Panc1 (cell line): ENCODE data around the gene PARP8. TPM values are rescaled to one million over a fixed set of nuclear protein-coding genes. Genes with fewer than 3 reads are reported as not detected.

Experiments
- ATAC-seq: fragments of 200-7000 bp; cut with Tn5 transposase; 2 replicates; pipeline ENCODE4 v1.9.1; 2020; ENCODE audit warnings: mild to moderate bottlenecking, moderate library complexity
- BruUV-seq: library from RNA; stranded (reverse); fragments of 400-500 nt; replicated peaks from 2 replicates; lab custom pipeline; 2021; lab: Mats Ljungman, UMichigan
- CTCF ChIA-PET: fragments of 300-600 bp; sonication (Branson Sonifier 250); formaldehyde crosslinking; loops from one replicate; lab custom pipeline; 2022; ENCODE audit warnings: antibody characterized with exemption; lab: Charles Lee
- POLR2A ChIA-PET: fragments of 300-600 bp; sonication (Branson Sonifier 250); formaldehyde crosslinking; loops from one replicate; lab custom pipeline; 2022; ENCODE audit warnings: antibody characterized with exemption; lab: Charles Lee
- DNase-seq: peaks from one replicate; pipeline ENCODE4 v3.0.0-alpha.2; 2010; ENCODE audit warnings: low read depth, low spot score
- H3K27ac ChIP-seq: 2 replicates; pipeline ENCODE4 v1.5.1; 2011; ENCODE audit warnings: mild to moderate bottlenecking, low read length, inconsistent platforms
- H3K27me3 ChIP-seq: fragments of 200-500 bp; sonication (Bioruptor generic); 2 replicates; pipeline ENCODE4 v1.6.0; 2014; ENCODE audit warnings: low read length, inconsistent platforms; ENCODE audit not compliant: control insufficient read depth, insufficient read depth
- H3K36me3 ChIP-seq: fragments of 200-500 bp; sonication (Bioruptor generic); 2 replicates; pipeline ENCODE4 v1.5.1; 2014; ENCODE audit warnings: inconsistent platforms, mild to moderate bottlenecking, low read length, moderate library complexity; ENCODE audit not compliant: control insufficient read depth, insufficient read depth
- H3K4me1 ChIP-seq: 2 replicates; pipeline ENCODE4 v1.5.1; 2011; ENCODE audit warnings: inconsistent platforms, mild to moderate bottlenecking, low read length, moderate library complexity; ENCODE audit not compliant: control insufficient read depth, insufficient read depth
- H3K4me3 ChIP-seq, 2 experiments: 2 replicates each; pipeline ENCODE4 v1.5.1; 2011 to 2012; ENCODE audit warnings: low read depth in 2 of 2, low read length in 2 of 2, mild to moderate bottlenecking in 2 of 2, inconsistent platforms in 1 of 2, moderate library complexity in 1 of 2
- H3K9me3 ChIP-seq: fragments of 200-500 bp; sonication (Bioruptor generic); 2 replicates; pipeline ENCODE4 v1.5.1; 2014; ENCODE audit warnings: low read depth, mild to moderate bottlenecking, inconsistent platforms, low read length, moderate library complexity; ENCODE audit not compliant: control insufficient read depth, insufficient read depth
- POLR2AphosphoS5 ChIP-seq: IDR thresholded peaks from 2 replicates; pipeline ENCODE4 v1.6.1; 2012; ENCODE audit warnings: mild to moderate bottlenecking, low read depth, low read length, moderate library complexity
- SIN3A ChIP-seq: IDR thresholded peaks from 2 replicates; pipeline ENCODE4 v1.6.1; 2012; ENCODE audit warnings: low read depth, mild to moderate bottlenecking, low read length, moderate library complexity, borderline replicate concordance; ENCODE audit not compliant: insufficient read depth
- TCF7L2 ChIP-seq: IDR thresholded peaks from 2 replicates; pipeline ENCODE4 v1.6.1; 2011; ENCODE audit warnings: mild to moderate bottlenecking, low read depth, low read length, inconsistent platforms
- in situ Hi-C: cut with HindIII; loops from 2 replicates; pipeline ENCODE4 v1.10.0; 2016; ENCODE audit warnings: low sequenced_read_pairs, low pct_unique_long_range_greater_than_20kb
- intact Hi-C: fragments of 100-400 bp; cut with micrococcal nuclease; formaldehyde crosslinking; loops from one replicate; pipeline ENCODE4 v1.10.0; 2022; ENCODE audit not compliant: unreplicated experiment
- total RNA-seq: library from RNA; stranded (reverse); gene quantifications from one replicate; pipeline ENCODE4 v1.2.1, GENCODE V29; 2021; ENCODE audit not compliant: unreplicated experiment
- TF ChIP-seq, protein P1 (sequence below): fragments of 450-650 bp; IDR thresholded peaks from 2 replicates; pipeline ENCODE4 v1.5.1; 2017; ENCODE audit warnings: mild to moderate bottlenecking
- TF ChIP-seq, protein P2 (sequence below), 2 experiments: IDR thresholded peaks; 2 replicates each; pipeline ENCODE4 v1.6.1; 2011 to 2012; ENCODE audit warnings: low read depth in 2 of 2, control low read depth in 1 of 2, low read length in 1 of 2, mild to moderate bottlenecking in 1 of 2, moderate library complexity in 1 of 2; ENCODE audit not compliant: insufficient read depth in 1 of 2

PARP8 gene
- total RNA-seq, 1 experiment from 2014 or later = 20.2 TPM

DNA sequence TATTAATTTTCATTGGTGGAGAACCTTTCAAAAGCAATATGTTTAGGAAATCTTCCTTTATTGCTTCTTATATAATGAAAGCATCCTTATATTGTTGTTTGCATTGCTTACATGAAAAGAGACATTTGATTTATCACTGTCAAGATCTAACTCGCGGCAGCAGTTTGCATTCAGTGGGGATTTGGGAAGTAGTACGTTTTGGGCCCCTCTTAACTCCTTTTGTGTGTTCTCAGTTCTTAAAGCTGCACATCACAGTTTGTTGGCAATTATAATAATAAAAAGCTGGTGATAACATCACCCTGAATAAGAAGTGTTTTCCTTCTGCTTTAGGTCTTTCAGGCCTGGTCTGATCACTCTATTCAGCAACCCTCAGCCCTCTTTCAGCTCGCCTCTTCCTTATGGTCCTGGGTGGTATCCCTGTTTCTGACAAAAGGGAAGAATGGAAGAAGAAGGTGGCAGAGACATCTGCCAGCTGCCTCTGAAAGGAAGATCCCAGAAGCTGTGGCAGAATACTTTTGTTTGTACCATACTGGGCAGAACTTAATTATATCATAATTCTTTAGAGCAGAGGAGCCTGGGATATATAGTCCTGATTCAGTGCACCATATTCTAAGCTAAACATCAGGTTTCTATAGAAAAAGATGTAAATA, 53.7 kb downstream of the PARP8 start:
- in situ Hi-C loops = no loop called here
- H3K4me3 ChIP-seq = no peak overlapping the region
- BruUV-seq = no TSS peak
- H3K27ac ChIP-seq = no peak overlapping the region
- ATAC-seq (no peak), DNase-seq (no peak)
- no peaks in the 10 kb centered on the region for H3K36me3 ChIP-seq
- no peaks in the 10 kb centered on the region for H3K27me3 ChIP-seq
- POLR2A ChIA-PET = no interaction called here
- H3K9me3 ChIP-seq = no peaks in the 10 kb centered on the region
- TF ChIP-seq TCF7L2 (no peak), SIN3A (no peak), POLR2AphosphoS5 (no peak)
- TF ChIP-seq, protein P1, sequence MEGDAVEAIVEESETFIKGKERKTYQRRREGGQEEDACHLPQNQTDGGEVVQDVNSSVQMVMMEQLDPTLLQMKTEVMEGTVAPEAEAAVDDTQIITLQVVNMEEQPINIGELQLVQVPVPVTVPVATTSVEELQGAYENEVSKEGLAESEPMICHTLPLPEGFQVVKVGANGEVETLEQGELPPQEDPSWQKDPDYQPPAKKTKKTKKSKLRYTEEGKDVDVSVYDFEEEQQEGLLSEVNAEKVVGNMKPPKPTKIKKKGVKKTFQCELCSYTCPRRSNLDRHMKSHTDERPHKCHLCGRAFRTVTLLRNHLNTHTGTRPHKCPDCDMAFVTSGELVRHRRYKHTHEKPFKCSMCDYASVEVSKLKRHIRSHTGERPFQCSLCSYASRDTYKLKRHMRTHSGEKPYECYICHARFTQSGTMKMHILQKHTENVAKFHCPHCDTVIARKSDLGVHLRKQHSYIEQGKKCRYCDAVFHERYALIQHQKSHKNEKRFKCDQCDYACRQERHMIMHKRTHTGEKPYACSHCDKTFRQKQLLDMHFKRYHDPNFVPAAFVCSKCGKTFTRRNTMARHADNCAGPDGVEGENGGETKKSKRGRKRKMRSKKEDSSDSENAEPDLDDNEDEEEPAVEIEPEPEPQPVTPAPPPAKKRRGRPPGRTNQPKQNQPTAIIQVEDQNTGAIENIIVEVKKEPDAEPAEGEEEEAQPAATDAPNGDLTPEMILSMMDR = no peak
- TF ChIP-seq, protein P2, sequence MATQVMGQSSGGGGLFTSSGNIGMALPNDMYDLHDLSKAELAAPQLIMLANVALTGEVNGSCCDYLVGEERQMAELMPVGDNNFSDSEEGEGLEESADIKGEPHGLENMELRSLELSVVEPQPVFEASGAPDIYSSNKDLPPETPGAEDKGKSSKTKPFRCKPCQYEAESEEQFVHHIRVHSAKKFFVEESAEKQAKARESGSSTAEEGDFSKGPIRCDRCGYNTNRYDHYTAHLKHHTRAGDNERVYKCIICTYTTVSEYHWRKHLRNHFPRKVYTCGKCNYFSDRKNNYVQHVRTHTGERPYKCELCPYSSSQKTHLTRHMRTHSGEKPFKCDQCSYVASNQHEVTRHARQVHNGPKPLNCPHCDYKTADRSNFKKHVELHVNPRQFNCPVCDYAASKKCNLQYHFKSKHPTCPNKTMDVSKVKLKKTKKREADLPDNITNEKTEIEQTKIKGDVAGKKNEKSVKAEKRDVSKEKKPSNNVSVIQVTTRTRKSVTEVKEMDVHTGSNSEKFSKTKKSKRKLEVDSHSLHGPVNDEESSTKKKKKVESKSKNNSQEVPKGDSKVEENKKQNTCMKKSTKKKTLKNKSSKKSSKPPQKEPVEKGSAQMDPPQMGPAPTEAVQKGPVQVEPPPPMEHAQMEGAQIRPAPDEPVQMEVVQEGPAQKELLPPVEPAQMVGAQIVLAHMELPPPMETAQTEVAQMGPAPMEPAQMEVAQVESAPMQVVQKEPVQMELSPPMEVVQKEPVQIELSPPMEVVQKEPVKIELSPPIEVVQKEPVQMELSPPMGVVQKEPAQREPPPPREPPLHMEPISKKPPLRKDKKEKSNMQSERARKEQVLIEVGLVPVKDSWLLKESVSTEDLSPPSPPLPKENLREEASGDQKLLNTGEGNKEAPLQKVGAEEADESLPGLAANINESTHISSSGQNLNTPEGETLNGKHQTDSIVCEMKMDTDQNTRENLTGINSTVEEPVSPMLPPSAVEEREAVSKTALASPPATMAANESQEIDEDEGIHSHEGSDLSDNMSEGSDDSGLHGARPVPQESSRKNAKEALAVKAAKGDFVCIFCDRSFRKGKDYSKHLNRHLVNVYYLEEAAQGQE (IDR thresholded peaks at IDR 0.05; ENCODE audit: insufficient read depth in 1 of 2, low read depth in 2 of 2, low read length in 1 of 2) = no peak
- intact Hi-C loops = no loop called here
- H3K4me1 ChIP-seq = peaks cover 9% of the 10 kb centered on the region; the same call in 1 of the 2 replicates
- CTCF ChIA-PET = no interaction called here

DNA sequence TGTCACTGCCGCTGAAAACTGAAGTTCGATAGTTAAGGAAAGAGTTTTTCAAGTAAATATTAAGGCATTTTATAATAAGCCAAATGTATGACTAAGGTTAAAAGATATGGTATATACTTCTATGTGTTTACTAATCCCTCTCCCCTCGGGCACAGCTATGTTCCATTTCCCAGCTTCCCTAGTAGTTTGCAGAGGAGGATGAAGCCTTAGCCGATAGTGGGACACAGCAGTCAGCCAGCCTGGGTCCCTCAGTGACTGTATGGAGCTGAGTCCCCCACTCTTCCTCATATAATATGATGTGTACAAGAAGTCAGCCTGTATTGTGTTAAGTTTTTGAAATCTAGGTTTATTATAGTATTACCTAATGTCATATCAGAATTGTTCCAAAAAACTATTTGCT, 55.8 kb downstream of the PARP8 start:
- intact Hi-C loops (no loop called here), in situ Hi-C loops (no loop called here)
- CTCF ChIA-PET = no interaction called here
- Histone ChIP-seq H3K27me3 (no peaks in the 10 kb centered on the region), H3K27ac (0 out of 2 replicates have a peak overlapping the region, but pooled peaks have one; percentile 44), H3K36me3 (no peaks in the 10 kb centered on the region), H3K4me3 (no peak overlapping the region), H3K4me1 (peaks cover 9% of the 10 kb centered on the region; the same call in 1 of the 2 replicates), H3K9me3 (no peaks in the 10 kb centered on the region)
- POLR2A ChIA-PET = no interaction called here
- DNase-seq (no peak), ATAC-seq (0 out of 2 replicates have a peak, but pooled peaks have one; percentile 48)
- no TSS peak for BruUV-seq
- TF ChIP-seq, protein P1 = no peak
- TF ChIP-seq, protein P2 (IDR thresholded peaks at IDR 0.05; ENCODE audit: insufficient read depth in 1 of 2, low read depth in 2 of 2, low read length in 1 of 2) = no peak
- TF ChIP-seq POLR2AphosphoS5 = no peak
- no peak for TF ChIP-seq TCF7L2
- no peak for TF ChIP-seq SIN3A
